LNCaP clone FGC (cell line): ENCODE results near the gene ALDH1L2.

ENCODE experiments used
- DNase-seq: peaks from one replicate; pipeline ENCODE4 v3.0.0-alpha.2; 2011; ENCODE audit warnings: low read depth
- H3K4me3 ChIP-seq: 2 replicates; pipeline ENCODE4 v1.5.1; 2011; ENCODE audit warnings: mild to moderate bottlenecking, low read depth, low read length, control low read depth
- CTCF ChIP-seq: IDR thresholded peaks from 2 replicates; pipeline ENCODE4 v1.5.1; 2012; ENCODE audit warnings: mild to moderate bottlenecking; ENCODE audit not compliant: control insufficient read depth, insufficient read depth; ENCODE audit errors: extremely low read depth

ALDH1L2 gene

GRCh38 chr12:104974626-104975290 is 109.5 kb downstream of the ALDH1L2 start:
- H3K4me3 ChIP-seq, result no peak overlapping the region
- TF ChIP-seq CTCF, result no peak
- DNase-seq, result no peak

GRCh38 chr12:104973250-104973649 is 111.0 kb downstream of the ALDH1L2 start:
- TF ChIP-seq CTCF, result no peak
- no peak overlapping the region for H3K4me3 ChIP-seq
- DNase-seq, result no peak

GRCh38 chr12:104971306-104971705 is 113.0 kb downstream of the ALDH1L2 start:
- no peak for DNase-seq
- TF ChIP-seq CTCF, result no peak
- H3K4me3 ChIP-seq, result no peak overlapping the region
